ENCODE measurements around the gene GGT5.
"Not testable (repeated sequence)": the region's sequence is repeated elsewhere in the genome, so short reads cannot be mapped to it uniquely, and the experiment has no call there.

GGT5 gene

DNA sequence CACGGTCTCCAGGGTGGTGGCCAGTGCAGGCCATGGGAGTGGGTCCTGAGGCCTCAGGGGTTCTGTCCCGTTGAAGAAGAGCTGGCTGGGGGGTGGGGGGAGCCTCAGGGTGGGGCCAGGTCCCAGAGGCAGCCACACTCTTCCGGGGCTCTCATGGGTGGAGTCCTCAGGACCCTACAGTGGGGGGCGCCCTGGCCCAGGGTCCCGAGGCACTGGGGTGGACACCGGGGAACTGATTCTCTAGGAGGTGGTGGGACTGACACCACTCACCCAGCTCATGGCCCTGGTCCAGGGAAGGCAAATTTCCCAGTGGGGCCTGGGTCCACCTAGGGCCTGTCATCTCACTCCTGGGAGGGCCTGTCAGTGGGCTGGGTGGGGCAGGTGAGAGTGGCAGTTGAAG, 12.8 kb downstream of the GGT5 start:
- DNase-seq (ENCODE audit: low read depth): no peak

DNA sequence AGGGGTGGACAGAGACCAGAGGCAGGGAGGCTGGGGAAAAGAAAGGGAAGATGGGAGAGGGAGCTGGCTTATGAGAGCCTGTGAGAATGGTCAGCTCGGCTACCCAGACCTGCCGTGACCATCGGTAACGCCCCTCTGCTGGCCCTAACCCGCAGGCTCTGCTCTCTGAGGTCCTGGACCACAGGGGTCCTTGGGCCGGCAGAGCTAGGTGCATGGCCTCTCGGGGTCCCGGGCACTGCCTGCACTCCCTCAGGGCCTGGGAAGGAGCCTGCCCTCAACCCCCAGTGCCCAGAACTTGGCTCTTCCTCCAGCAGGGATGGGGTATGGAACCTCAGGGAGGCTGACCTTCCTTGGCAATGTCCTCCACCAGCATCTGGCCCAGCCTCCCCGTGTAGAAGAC, 13.2 kb downstream of the GGT5 start:
- DNase-seq (ENCODE audit: low read depth): no peak

DNA sequence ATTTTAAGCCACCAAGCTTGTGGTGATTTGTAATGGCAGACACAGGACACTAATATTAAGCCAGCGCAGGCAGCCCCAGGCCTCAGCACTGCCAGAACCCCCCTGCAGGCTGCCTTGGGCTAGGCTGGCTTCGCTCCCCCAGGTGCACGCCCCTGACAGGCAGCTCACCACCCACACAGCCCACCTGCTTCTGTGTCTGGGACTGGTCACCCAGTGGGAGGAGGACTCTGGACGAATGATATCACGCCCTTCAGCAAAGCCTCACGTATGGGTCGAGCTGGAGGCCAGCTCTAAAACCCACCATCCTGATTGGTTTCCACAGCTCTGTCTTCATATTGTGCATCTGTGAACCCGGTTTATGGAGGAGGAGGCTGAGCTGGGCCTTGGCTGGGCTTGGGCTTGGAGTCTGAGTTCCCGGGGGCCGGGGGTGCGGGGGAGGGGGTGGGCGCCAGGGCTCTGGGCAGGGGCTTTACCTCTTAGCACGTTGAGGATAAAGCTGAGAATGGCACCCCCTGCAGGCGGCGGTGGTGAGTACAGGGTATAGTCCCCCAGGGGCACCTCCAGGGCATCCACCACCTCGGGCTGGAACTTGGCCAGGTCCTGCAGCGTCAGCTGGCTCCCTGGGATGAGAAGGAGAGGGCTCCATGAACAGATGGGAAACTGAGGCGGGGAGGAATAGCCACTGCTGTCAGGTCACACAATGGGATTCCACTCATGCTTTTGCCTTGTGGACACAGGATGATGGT, 13.8 kb downstream of the GGT5 start:
- peak; percentile 48 for DNase-seq (ENCODE audit: low read depth)

DNA sequence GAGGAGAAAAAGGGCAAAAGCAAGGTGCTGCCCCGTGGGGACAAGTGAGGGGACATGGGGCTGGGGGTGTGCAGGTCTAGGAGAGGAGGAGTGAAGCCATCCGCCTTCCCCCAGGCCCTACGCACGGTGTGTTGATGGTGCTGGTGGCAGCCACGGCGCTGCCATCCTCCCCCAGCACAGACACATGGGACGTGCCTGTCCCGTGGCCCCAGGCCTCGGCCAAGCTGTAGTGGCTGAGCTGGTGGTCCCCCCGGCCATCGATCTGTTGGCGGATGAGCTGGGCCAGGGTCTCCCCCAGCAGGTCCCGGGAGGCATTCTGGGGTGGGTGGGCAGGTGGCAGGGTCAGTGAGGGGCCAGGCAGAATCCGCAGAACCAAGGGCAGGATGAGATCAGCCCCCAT, 18.9 kb downstream of the GGT5 start:
- no peak for DNase-seq (ENCODE audit: low read depth)

DNA sequence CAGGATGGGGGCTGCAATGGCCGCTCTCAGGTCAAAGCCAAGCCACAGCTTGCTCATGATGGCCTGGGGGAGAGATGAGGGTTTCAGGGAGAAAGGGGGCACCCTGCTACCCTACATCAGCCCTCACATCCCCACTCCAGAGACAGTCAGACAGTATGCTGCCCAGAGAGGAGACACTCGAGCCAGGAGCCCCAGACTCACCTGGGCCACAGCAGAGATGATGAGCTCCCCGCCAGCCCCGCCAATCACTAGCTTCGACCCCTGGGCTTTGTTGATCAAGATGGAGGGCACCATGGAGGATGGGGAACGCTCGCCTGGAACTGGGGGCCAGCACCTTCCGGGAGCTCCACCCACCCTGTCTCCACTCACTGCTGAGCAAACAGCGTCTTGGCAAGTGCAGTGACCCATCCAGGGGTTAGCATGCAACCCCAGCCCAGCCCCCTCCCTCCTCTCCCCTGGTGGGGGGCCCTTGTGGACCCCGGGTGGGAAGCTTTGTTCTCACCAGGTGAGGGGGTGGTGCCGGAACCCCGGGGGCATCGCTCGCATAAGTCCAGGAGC, 19.8 kb downstream of the GGT5 start:
- no peak for DNase-seq (ENCODE audit: low read depth)

DNA sequence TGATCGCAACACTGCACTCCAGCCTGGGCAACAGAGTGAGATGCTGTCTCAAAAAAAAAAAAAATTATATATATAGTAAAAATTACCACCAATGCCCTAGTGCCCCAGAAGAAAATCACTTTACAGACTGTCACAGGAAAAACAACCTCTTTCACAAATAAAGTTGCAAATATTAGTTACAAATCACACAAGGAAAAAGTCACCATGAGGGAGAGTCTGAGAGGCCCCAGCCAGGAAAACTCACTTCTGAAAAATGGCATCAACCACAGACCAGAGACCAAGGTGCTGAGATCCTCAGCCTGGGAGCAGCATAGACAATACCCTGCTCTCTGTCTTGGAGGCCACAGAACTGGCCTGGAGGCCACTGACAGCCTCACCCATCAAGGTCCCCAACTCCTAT, 20.4 kb downstream of the GGT5 start:
- no peak for DNase-seq (ENCODE audit: low read depth)

DNA sequence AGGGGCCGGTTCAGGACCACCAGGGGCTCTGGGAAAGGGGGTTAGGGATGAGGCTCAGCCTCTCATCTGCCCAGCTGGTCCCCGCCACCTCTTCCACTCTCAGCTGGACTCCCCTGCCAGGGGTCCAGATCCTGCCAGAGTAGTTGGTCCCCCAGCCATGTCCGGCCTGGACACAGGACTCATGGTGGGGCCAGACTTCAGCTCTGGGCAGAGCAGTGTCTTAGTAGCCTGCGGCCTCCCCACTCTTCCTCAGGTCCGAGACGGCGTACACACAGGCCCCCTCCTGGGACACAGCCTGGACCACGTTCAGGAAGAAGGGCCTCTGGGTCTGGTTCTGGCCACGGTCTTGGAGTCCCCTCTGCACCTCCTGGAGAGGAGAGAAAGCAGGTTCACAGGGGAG, 25.1 kb downstream of the GGT5 start:
- DNase-seq (ENCODE audit: low read depth): no peak

DNA sequence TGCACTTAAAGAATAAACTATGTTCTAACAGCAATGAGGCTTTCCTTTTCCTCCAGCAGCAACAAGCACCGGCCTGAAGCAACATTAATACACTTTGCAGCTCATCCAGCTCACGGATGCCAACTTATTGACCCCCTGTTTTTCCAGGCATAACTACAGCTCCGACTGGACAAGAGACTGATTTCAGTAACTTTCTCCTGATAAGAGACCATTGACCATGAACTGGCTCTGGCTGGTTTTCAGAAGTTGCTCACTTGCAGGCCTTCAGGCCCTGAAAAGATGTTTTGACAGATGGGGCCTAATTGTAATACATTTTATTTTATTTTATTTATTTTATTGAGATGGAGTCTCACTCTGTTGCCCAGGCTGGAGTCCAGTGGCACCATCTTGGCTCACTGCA, 27.5 kb downstream of the GGT5 start:
- no peak for DNase-seq (ENCODE audit: low read depth)

DNA sequence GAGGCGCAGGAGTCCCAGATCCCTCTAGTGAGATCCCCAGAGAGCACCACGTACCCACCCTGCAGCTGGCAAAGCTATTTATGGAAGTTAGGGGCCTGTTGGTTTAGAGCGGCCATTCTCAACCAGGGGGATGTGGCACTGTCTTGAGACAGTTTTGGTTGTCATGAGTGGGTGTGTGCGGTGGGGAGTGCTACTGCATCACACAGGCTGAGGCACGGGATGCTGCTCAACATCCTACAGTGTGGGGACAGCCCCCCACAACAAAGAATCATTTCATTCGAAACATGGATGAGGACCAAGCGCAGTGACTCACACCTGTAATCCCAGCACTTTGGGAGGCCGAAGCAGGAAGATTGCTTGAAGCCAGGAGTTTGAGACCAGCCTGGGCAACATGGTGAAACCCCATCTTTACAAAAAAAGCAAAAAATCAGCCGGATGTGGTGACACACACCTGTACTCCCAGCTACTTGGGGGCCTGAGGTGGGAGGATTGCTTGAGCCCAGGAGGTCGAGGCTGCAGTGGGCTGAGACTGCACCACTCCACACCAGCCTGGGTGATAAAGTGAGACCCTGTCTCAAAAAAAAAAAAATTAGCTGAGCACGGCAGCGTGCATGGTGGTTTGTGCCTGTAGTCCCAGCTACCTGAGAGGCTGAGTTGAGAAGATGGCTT, 28.2 kb downstream of the GGT5 start:
- DNase-seq (ENCODE audit: low read depth): no peak

DNA sequence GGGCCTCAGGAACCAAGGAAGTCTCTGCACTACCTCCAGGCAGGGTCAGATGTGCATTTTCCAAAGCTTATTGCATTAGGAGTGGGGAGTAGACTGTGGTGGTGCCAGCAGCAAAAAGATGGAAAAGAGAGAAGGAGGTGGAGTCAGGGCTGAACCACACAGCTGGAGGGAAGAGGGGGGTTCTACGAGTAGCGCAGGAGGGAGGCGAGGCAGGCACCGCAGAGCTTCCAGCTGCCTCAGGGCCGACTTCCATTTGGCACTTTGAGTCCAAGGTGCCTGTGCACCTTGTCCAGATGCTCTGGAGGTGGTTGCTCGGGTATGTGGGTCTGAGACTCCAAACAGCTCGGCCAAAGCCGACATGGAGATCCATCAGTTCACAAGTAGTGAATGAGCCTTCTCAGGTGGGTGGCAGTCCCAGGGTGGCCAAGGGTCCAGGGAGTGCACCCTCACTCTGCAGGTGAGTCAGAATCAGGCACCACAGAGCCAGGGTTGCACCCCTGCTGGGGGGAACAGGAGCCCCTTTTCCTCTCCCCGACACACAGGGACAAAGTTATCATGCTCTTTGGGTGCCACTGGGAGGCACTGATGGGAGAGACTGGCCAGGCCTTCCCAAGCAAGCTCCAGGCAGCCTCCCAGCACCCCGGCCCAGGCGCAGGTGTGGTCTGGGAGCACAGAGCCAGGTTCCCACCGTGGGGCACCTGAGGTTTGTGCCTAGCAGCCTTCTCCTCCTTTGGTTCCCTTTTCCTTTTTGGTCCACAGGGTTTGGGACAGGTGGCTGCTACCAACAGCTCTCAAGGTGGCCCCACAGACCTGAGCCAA, 30.2 kb downstream of the GGT5 start:
- DNase-seq (ENCODE audit: low read depth): no peak

DNA sequence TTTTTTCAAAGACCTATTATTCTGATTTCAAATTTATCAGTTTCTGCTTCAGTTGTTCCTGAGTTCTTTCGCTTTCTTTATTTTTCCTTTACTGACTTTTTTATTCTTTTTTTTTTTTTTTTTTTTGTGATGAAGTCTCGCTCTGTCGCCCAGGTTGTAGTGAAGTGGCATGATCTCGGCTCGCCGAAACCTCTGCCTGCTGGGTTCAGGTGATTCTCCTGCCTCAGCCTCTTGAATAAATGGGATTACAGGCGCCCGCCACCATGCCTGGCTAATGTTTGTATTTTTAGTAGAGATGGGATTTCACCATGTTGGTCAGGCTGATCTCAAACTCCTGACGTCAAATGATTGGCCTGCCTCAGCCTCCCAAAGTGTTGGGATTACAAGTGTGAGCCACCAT, 31.8 kb downstream of the GGT5 start:
- not testable (repeated sequence) for DNase-seq (ENCODE audit: low read depth)

DNA sequence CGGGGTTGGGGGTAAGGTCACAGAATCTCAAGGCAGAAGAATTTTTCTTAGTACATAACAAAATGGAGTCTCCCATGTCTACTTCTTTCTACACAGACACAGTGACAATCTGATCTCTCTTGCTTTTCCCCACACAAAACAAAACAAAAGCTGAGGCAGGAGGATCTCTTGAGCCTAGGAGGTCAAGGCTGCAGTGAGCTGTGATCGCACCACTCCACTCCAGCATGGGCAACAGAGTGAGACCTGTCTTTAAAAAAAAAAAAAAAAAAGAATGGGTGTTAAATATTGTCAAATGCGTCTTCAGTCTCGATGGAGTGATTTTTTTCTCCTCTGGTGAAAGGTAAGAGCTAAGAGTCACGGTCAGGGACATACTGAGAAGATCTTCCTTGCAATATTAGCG, 33.2 kb downstream of the GGT5 start:
- not testable (repeated sequence) for DNase-seq (ENCODE audit: low read depth)

DNA sequence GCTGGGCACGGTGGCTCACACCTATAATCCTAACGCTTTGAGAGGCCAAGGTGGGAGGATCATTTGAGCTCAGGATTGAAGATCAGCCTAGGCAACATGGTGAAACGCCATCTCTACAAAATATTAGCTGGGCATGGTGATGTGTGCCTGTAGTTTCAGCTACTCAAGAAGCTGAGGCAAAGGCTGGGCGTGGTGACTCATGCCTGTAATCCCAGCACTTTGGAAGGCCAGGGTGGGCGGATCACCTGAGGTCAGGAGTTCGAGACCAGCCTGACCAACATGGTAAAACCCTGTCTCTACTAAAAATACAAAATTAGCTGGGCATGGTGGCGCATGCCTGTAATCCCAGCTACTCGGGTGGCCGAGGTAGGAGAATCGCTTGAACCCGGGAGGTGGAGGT, 34.5 kb downstream of the GGT5 start:
- not testable (repeated sequence) for DNase-seq (ENCODE audit: low read depth)

DNA sequence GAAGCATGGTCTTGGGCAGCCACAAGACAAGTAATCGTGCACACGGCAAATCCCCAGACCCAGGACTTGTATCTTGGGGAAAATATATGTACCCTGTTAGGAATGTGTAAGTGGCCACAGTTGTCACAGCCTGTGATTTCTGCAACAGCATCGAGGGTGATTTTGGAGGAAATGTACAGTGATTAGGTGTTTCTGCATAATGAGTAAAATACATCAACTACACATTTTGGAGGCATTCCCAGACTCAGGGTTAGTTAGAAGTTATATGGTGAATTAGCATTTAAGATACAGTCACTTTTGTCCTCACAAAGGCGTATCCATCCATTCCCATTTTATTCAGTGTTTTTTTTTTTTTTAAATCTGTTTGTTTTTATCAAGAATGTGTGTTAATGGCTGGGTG, 35.2 kb downstream of the GGT5 start:
- no peak for DNase-seq (ENCODE audit: low read depth)

DNA sequence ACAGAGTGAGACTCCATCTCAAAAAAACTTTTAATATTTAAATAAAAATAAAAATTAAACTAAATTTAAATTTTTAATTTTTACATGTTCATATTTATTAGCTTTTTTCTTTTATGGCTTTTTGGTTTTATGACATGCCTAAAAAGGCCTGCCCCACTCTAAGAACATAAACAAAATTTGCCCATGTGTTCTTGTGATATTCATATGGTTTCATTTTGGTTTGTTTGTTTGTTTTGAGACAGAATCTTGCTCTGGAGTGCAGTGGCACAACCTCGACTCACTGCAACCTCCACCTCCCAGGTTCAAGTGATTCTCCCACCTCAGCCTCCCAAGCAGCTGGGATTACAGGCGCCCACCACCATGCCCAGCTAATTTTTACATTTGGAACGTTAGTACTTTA, 35.9 kb downstream of the GGT5 start:
- DNase-seq (ENCODE audit: low read depth): no peak

DNA sequence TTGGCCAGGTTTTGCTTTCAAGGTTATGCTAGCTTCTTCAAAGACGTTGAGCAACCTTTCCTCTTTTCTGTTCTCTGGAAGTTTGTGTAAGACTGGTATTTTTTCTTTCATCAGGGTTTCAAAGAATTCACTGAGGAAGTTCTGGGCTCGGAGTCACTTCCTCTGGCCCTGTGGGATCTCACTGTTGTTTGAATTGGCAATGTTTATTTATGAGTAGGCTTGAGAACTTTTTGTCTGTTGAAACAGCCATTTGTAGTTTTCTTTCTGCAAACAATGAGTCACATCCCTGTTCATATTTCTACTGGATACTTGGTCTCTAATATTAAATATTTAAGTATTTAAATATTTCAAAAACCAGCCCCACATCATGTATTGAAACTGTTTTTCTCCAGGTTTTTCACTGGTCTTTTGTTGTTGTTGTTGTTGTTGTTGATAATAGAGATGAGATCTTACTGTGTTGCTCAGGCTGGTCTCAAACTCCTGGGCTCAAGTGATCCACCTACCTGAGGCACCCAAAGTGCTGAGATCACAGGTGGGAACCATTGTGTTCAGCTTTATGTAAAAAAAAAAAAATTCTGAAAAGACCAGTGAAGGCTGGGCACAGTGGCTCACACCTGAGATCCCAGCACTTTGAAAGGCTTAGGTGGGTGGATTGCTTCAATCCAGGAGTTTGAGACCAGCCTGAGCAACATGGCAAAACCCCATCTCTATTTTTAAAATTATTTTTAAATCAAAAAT, 36.7 kb downstream of the GGT5 start:
- no peak for DNase-seq (ENCODE audit: low read depth)

DNA sequence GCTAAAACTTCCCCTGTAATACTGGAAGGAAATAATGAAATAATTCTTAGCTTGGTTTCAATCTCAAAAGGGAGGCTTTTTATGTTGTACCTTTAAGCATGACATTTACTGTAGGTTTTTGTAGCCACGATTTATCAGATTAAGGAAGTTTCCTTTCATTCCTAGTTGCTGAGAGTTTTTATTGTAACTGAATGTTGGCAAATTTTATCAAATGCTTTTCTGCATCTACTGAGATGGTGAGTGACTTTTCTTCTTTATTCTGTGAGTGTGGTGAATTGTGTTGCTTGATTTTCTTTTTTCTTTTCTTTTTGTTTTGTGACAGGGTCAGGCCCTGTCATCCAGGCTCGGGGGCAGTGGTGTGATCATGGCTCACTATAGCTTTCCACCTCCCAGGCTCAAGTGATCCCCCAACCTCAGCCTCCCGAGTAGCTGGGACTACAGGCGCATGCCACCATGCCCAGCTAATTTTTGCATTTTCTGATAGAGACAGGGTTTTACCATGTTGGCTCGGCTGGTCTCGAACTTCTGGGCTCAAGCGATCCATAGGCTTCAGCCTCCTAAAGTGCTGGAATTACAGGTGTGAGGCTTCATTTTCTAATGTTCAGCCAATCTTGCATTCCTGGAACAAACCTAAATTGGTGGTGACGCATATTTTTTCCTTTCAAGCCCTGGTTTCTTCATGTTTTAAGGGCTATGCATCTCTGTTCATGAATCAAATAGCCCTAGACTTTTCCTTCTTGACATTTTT, 37.4 kb downstream of the GGT5 start:
- no peak for DNase-seq (ENCODE audit: low read depth)

DNA sequence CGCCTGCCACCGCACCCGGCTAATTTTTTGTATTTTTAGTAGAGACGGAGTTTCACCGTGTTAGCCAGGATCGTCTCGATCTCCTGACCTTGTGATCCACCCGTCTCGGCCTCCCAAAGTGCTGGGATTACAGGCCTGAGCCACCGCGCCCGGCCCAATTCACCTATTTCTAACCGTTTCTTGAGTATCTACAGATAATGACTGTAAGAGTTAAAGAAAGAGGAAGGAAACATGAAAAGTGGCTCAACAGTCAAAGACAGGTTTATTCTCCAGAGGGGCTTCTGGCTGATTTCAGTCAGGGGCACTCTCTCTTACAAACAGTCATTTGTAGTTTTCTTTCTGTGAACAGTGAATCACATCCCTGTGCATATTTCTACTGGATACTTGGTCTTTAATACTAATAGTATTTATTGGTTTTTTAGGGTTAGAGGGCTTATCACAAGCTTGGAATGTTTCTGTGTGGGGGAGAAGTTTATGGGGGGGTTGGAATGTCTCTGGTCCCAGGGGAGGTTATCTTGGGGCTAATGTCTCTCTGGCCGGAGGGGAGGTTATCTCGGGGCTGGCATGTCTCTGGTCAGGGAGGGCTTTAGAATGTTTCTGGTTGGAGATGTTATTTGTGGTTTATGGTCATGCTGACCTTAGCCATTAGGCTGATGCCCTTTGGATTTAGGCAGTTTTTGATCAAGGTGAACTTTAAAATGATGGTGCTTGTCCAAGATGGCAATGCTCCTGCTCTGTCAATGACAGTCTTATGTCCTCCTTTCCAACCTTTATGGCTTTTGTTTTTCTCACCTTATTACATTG, 38.2 kb downstream of the GGT5 start:
- DNase-seq (ENCODE audit: low read depth): not testable (repeated sequence)

DNA sequence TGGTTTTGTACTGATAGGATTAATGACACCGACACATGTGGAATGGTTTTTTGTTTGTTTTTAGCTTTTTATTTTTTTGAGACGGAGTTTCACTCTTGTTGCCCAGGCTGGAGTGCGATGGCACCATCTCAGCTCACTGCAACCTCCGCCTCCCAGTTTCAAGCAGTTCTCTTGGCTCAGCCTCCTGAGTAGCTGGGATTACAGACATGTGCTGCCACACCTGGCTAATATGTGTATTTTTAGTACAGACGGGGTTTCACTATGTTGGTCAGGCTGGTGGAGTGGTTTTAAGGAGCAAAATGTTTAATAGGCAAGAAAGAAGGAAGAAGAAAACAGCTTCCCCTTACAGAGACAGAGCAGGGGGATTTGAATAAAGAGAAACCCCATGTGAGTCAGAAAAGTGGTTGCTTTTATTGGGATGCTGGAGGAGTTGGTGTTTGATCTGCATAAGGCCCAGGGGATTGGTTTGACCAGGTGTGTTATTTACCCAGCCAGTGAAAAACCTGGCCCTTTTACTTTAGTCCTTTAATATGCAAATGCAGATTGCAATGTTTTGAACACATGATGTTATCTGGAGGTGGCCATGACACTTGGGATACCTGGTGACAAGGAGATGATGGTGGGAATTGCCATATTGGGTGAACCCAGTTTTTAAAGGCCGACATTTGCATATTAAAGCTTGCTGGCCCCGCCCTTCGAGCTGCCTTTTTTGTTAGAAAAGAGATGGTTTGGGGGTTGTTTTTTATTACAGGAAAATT, 39.3 kb downstream of the GGT5 start:
- no peak for DNase-seq (ENCODE audit: low read depth)

DNA sequence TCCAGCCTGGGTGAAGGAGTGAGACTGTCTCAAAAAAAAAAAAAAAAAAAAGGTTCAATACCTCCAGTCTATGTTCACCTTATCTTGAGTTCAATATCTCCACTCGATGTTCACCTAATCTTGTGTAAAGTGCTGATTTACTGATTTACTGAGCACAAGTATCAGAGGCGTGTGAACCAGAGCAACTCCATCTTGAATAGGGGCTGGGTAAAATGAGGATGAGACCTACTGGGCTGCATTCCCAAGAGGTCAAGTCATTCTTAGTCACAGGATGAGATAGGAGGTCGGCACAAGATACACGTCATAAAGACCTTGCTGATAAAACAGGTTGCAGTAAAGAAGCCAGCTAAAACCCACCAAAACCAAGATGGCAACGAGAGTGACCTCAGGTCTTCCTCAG, 41.0 kb downstream of the GGT5 start:
- not testable (repeated sequence) for DNase-seq (ENCODE audit: low read depth)

Measured in stimulated activated CD4-positive, alpha-beta T cell treated with anti-CD3 and anti-CD28 coated beads, Interleukin-2, amount 100 ng/mL, for 4 hours (primary cell).